Measurements from ENCODE around the gene NCKAP1. TPM values are rescaled to one million over a fixed set of nuclear protein-coding genes. Genes with fewer than 3 reads are reported as not detected.
A peak's percentile ranks its signal among the peaks of the same experiment; 100 is the strongest.
"Not testable (repeated sequence)": the region's sequence is repeated elsewhere in the genome, so short reads cannot be mapped to it uniquely, and the experiment has no call there.

Gene NCKAP1
- total RNA-seq, 1 experiment from 2014 or later, result 112 TPM

GRCh38 chr2:183019718-183020442 lies 18.4 kb downstream of the NCKAP1 start:
- Histone ChIP-seq H4K91ac (ENCODE audit: insufficient read length, low read depth, low read length) (no peak overlapping the region), H2AFZ (ENCODE audit: low read length) (no peak overlapping the region), H3K4ac (ENCODE audit: low read depth, low read length) (no peak overlapping the region), H2BK20ac (ENCODE audit: low read depth, low read length, poor library complexity, severe bottlenecking) (no peak overlapping the region), H3K27ac (ENCODE audit: insufficient read length, low read depth, low read length) (no peak overlapping the region), H2AK5ac (ENCODE audit: insufficient read length, low read length) (no peak overlapping the region), H2BK5ac (ENCODE audit: insufficient read length, low read length) (no peak overlapping the region), H2BK120ac (ENCODE audit: low read depth, low read length, poor library complexity, severe bottlenecking) (no peak overlapping the region), H3T11ph (ENCODE audit: low read length) (no peak overlapping the region), H3K14ac (ENCODE audit: insufficient read depth, low read length) (no peak overlapping the region), H2BK12ac (ENCODE audit: insufficient read length, low read depth, low read length) (no peak overlapping the region), H3K4me1 (ENCODE audit: insufficient read depth, low read length) (peaks cover under 1% of the 10 kb centered on the region; the same call in 1 of the 2 replicates), H3K79me1 (ENCODE audit: insufficient read depth, low read depth, low read length, poor library complexity, severe bottlenecking) (peaks cover 5% of the 10 kb centered on the region), H3K18ac (ENCODE audit: insufficient read length, low read depth, low read length) (no peak overlapping the region), H3K23ac (ENCODE audit: insufficient read length, low read depth, low read length) (no peak overlapping the region), H4K5ac (ENCODE audit: insufficient read length, low read depth, low read length) (no peak overlapping the region), H3K4me2 (ENCODE audit: insufficient read depth, insufficient read length, low read length) (no peak overlapping the region), H3K23me2 (ENCODE audit: insufficient read length, low read depth, low read length, poor library complexity, severe bottlenecking) (no peaks in the 10 kb centered on the region), H3K56ac (ENCODE audit: insufficient read length, low read depth, low read length) (no peak overlapping the region), H3K9ac (ENCODE audit: extremely low read depth, insufficient read length, low read length) (no peak overlapping the region), H4K8ac (replicated peaks; ENCODE audit: insufficient read length, low read depth, low read length) (no peak overlapping the region), H3K27me3 (ENCODE audit: insufficient read depth, low read length) (no peaks in the 10 kb centered on the region), H3K79me2 (ENCODE audit: insufficient read depth, low read length) (peaks cover 3% of the 10 kb centered on the region; the same call in 1 of the 2 replicates), H4K20me1 (ENCODE audit: control insufficient read depth, insufficient read depth, insufficient read length) (no peaks in the 10 kb centered on the region), H2BK15ac (ENCODE audit: low read depth, low read length) (no peak overlapping the region), H3K9me3 (ENCODE audit: control insufficient read depth, low read depth, low read length) (no peaks in the 10 kb centered on the region)
- WGBS (ENCODE audit: extremely low coverage, insufficient read length, low lambda C conversion rate), result no CpG with 5 or more reads among the region's 1 CpG
- TF ChIP-seq CTCF (conservative IDR thresholded peaks at IDR 0.05), result no peak
- H3K27me3 Mint-ChIP-seq (ENCODE audit: low read depth), result no peaks in the 10 kb centered on the region; the same call in 1 of the 2 replicates
- H3K9me3 Mint-ChIP-seq, result peaks cover 15% of the 10 kb centered on the region in 2 experiments; a peak in 4 of 5 replicates
- no peak for DNase-seq
- peak overlapping the region in 1 of 3 experiments; percentile 58; a peak in 1 of 7 replicates for H3K27ac Mint-ChIP-seq
- peaks cover 18 to 23% of the 10 kb centered on the region in 2 experiments for H3K4me1 Mint-ChIP-seq
- H3K4me3 Mint-ChIP-seq, result no peak overlapping the region
- H3K36me3 Mint-ChIP-seq (ENCODE audit: insufficient read depth in 1 of 3, low read depth in 3 of 3), result peaks cover 55 to 62% (median 58%) of the 10 kb centered on the region in 3 experiments

GRCh38 chr2:183017845-183018244 lies 20.4 kb downstream of the NCKAP1 start:
- H3K27me3 ChIP-seq (ENCODE audit: insufficient read depth, low read length); H3K23ac ChIP-seq (ENCODE audit: insufficient read length, low read depth, low read length); H3K9ac ChIP-seq (ENCODE audit: extremely low read depth, insufficient read length, low read length); H4K8ac ChIP-seq (replicated peaks; ENCODE audit: insufficient read length, low read depth, low read length); H2BK5ac ChIP-seq (ENCODE audit: insufficient read length, low read length); DNase-seq; H3K14ac ChIP-seq (ENCODE audit: insufficient read depth, low read length); H2BK120ac ChIP-seq (ENCODE audit: low read depth, low read length, poor library complexity, severe bottlenecking); H3K27me3 Mint-ChIP-seq (ENCODE audit: low read depth); H2BK20ac ChIP-seq (ENCODE audit: low read depth, low read length, poor library complexity, severe bottlenecking); H3K4me1 ChIP-seq (ENCODE audit: insufficient read depth, low read length); H2BK15ac ChIP-seq (ENCODE audit: low read depth, low read length); H4K91ac ChIP-seq (ENCODE audit: insufficient read length, low read depth, low read length); H3K9me3 ChIP-seq (ENCODE audit: control insufficient read depth, low read depth, low read length); H3K27ac Mint-ChIP-seq; H3K4me2 ChIP-seq (ENCODE audit: insufficient read depth, insufficient read length, low read length); H3K23me2 ChIP-seq (ENCODE audit: insufficient read length, low read depth, low read length, poor library complexity, severe bottlenecking); H3K79me1 ChIP-seq (ENCODE audit: insufficient read depth, low read depth, low read length, poor library complexity, severe bottlenecking); H3K4me3 Mint-ChIP-seq; H3T11ph ChIP-seq (ENCODE audit: low read length); H2BK12ac ChIP-seq (ENCODE audit: insufficient read length, low read depth, low read length); H2AK5ac ChIP-seq (ENCODE audit: insufficient read length, low read length); H3K4ac ChIP-seq (ENCODE audit: low read depth, low read length); H3K56ac ChIP-seq (ENCODE audit: insufficient read length, low read depth, low read length); H3K18ac ChIP-seq (ENCODE audit: insufficient read length, low read depth, low read length); H4K20me1 ChIP-seq (ENCODE audit: control insufficient read depth, insufficient read depth, insufficient read length); H3K27ac ChIP-seq (ENCODE audit: insufficient read length, low read depth, low read length); H2AFZ ChIP-seq (ENCODE audit: low read length); H4K5ac ChIP-seq (ENCODE audit: insufficient read length, low read depth, low read length): not testable (repeated sequence)
- WGBS (ENCODE audit: extremely low coverage, insufficient read length, low lambda C conversion rate), result no CpG with 5 or more reads among the region's 11 CpGs
- peaks cover 12% of the 10 kb centered on the region; the same call in 1 of the 2 replicates for H3K79me2 ChIP-seq (ENCODE audit: insufficient read depth, low read length)
- Mint-ChIP-seq H3K4me1 (peaks cover 29 to 36% of the 10 kb centered on the region in 2 experiments), H3K9me3 (peaks cover 15% of the 10 kb centered on the region in 2 experiments; a peak in 4 of 5 replicates), H3K36me3 (ENCODE audit: insufficient read depth in 1 of 3, low read depth in 3 of 3) (peaks cover 49 to 60% (median 51%) of the 10 kb centered on the region in 3 experiments)

Measured in H9 (cell line).